ENCODE results near the gene HIBCH.
A peak's percentile ranks its signal among the peaks of the same experiment; 100 is the strongest.

Gene HIBCH

GRCh38 chr2:190182071-190182524 lies 137.5 kb downstream of the HIBCH start:
- TF ChIP-seq, protein P1, sequence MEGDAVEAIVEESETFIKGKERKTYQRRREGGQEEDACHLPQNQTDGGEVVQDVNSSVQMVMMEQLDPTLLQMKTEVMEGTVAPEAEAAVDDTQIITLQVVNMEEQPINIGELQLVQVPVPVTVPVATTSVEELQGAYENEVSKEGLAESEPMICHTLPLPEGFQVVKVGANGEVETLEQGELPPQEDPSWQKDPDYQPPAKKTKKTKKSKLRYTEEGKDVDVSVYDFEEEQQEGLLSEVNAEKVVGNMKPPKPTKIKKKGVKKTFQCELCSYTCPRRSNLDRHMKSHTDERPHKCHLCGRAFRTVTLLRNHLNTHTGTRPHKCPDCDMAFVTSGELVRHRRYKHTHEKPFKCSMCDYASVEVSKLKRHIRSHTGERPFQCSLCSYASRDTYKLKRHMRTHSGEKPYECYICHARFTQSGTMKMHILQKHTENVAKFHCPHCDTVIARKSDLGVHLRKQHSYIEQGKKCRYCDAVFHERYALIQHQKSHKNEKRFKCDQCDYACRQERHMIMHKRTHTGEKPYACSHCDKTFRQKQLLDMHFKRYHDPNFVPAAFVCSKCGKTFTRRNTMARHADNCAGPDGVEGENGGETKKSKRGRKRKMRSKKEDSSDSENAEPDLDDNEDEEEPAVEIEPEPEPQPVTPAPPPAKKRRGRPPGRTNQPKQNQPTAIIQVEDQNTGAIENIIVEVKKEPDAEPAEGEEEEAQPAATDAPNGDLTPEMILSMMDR (conservative IDR thresholded peaks at IDR 0.05) = no peak
- no peak for TF ChIP-seq ZFX (IDR thresholded peaks at IDR 0.05)
- no peak overlapping the region for H3K27ac ChIP-seq

DNA sequence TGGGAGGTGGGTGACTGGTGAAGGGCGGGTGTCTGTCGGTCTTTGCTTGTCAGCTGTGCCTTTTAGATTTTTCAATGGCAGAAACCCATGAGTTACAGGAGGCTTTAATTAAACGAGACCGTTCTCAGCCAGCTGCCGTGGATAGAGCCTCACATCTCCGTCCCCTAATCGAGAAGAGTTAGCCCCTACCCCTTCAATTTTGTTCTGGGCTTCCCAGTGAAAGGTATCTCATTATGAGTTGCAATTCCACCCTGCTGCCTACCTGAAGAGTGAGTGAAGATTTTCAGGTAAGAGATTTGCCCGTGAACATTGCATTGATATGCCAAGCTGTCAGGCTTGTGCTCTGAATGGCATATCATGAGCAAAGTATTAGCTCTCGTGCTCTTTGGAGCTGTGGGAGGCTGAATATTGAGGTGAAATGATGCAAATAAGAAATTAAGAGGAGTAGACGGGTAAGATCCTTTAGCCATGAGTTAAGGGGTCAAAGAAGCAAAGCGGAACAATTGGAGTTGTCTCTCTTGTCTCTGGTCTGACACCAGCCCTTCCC lies 138.4 kb downstream of the HIBCH start:
- TF ChIP-seq ZFX (IDR thresholded peaks at IDR 0.05) = no peak
- TF ChIP-seq, protein P1 (conservative IDR thresholded peaks at IDR 0.05) = no peak
- no peak overlapping the region for H3K27ac ChIP-seq

- TF ChIP-seq ZFX (IDR thresholded peaks at IDR 0.05) = no peak
- TF ChIP-seq, protein P1 (conservative IDR thresholded peaks at IDR 0.05) = peak; percentile 3; the same call in 1 of the 2 replicates
- H3K27ac ChIP-seq = no peak overlapping the region
Observed at GRCh38 chr2:190180313-190181122, 139.1 kb downstream of the HIBCH start.

DNA sequence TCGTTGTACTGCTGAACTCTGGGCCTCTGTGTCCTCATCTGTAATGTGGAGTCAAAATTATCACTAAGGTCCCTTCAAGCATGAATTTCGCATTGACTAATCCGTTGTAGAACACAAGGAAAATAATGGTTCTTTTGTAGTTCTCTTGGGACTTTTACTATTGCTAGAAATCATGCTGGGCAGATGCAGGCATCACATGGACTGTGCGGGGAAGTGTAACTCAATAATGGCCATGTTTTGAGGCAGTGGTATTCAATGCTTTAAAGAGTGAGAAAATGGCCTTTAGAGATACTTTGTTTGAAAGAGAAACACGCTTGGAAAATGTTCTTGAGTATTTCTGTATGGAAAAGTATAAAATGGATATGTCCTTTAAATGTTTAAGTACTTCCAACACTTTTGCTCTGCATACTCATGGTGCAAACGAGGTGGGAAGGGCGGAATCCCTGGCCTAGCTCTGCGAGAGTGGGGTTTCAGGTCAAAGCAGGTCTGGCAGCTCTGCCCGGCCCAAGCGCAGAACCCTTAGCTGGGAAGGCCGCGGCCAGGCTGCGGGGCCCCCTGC lies 139.8 kb downstream of the HIBCH start:
- TF ChIP-seq, protein P1 (conservative IDR thresholded peaks at IDR 0.05) = peak; percentile 18; the same call in 1 of the 2 replicates
- TF ChIP-seq ZFX (IDR thresholded peaks at IDR 0.05) = no peak
- no peak overlapping the region for H3K27ac ChIP-seq

DNA sequence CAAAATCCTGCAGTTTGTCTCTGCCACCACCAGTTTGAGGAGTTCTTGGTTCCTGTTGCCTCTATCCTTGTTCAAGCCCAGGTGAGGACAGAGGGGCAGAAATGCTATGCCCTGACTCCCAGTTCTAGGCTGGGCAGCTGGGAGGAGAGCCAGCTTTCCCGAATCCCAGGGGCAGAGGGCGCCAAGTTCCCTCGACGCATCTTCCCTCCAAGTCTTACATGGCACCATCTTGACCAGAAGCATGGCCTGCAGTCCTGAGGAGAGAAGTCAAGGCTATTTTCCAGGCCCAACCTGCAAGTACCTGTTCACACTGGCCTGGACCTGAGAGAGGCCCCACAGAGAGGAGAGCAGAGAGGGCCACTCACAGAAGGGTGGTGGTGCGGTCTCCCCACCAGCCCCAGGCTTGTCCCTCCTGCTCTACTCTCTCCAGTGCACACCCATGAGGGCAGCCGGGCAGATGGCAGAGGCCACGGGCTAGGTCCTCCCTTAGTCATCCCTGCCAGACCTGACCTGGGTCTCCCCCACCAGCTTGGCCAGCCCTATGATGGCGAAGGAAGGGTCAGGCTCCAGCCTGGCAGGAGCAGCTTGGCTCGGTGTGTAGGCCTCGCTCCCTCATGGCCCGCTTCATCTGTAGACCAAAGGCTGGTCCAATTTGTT lies 141.4 kb downstream of the HIBCH start:
- TF ChIP-seq, protein P1 (conservative IDR thresholded peaks at IDR 0.05) = no peak
- no peak for TF ChIP-seq ZFX (IDR thresholded peaks at IDR 0.05)
- no peak overlapping the region for H3K27ac ChIP-seq

GRCh38 chr2:190177249-190178040 lies 142.2 kb downstream of the HIBCH start:
- TF ChIP-seq ZFX (IDR thresholded peaks at IDR 0.05) = no peak
- TF ChIP-seq, protein P1 (conservative IDR thresholded peaks at IDR 0.05) = no peak
- H3K27ac ChIP-seq = no peak overlapping the region
